ENCODE results near the gene RAPGEF5.

RAPGEF5 gene

GRCh38 chr7:22300839-22301238 is 56.1 kb downstream of the RAPGEF5 start:
- no peak for DNase-seq

- no peak for DNase-seq
Observed at GRCh38 chr7:22296916-22297315, 60.0 kb downstream of the RAPGEF5 start.

DNA sequence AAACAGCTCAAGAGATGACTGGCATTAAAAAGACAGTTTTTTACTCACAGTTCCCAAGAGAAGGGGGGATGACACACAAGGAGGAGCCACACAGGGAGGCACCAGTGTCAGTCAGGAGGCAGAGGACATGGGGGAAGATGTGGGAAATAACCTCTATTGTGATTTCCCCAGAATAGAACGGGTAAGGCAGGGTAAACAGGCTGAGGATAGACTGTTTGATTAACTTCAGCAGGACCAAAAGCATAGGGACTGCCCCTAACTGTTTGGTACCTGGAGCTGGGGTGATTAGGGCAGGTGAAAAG is 60.7 kb downstream of the RAPGEF5 start:
- no peak for DNase-seq

GRCh38 chr7:22295402-22296264 is 61.3 kb downstream of the RAPGEF5 start:
- no peak for DNase-seq

GRCh38 chr7:22292531-22292930 is 64.4 kb downstream of the RAPGEF5 start:
- no peak for DNase-seq

- no peak for DNase-seq
Observed at GRCh38 chr7:22291977-22292376, 65.0 kb downstream of the RAPGEF5 start.

GRCh38 chr7:22288202-22288601 is 68.8 kb downstream of the RAPGEF5 start:
- DNase-seq = no peak

GRCh38 chr7:22287412-22287811 is 69.5 kb downstream of the RAPGEF5 start:
- DNase-seq = no peak

- no peak for DNase-seq
Observed at GRCh38 chr7:22286436-22286835, 70.5 kb downstream of the RAPGEF5 start.

DNA sequence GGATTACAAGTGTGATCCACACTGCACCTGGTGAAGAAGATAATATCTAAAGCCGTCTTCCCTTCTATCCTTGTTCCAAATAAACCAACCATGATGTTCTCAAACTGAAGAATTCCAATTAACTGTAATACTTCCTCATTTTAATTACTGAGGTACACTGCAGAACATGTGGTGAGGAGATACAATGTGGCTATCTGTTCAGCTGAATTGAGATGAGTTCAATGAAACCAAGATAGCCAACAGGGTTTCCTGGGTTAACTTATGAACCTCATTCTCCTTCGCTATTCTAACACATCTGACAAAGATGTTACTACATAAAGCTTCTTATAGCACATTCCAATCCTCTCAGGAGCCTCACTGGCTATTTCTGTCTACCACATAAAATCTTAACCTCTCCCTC is 75.5 kb downstream of the RAPGEF5 start:
- DNase-seq = no peak

DNA sequence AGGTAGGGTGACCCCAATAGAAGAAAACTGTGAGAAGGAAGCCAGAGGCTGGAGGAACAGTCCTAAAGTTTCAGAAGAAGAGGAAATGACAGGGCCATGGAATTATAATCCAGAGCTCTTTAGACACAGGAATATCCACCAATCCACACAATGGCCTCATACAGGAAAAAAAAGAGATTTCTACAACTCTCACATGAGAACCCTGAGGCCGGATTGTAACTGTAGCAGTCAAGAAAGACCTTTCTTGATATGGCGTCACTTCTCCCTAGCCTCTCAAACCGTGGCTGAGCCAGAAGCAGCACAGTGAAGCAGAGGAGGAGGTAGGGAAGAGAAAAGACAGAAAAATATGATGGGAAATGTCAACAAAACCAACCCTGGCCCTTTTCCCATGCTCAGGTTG is 76.9 kb downstream of the RAPGEF5 start:
- DNase-seq = no peak

DNA sequence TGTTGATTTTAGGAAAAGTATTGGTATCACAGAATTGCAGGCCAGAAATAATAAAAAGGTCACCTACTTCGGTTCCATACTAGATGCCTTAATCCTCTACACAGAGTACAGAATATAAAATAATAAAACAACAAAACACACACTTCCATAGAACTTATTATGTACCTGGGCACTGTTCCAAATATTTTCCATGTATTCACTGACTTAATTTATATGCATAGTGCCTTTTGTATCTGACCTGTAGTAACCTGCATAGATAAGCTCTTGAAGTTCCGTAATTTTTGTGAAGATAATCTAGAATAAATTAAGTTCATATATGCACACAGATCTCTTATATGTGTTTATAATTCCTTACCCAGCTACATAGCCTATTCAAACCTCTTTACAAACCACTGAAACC is 78.3 kb downstream of the RAPGEF5 start:
- no peak for DNase-seq

DNA sequence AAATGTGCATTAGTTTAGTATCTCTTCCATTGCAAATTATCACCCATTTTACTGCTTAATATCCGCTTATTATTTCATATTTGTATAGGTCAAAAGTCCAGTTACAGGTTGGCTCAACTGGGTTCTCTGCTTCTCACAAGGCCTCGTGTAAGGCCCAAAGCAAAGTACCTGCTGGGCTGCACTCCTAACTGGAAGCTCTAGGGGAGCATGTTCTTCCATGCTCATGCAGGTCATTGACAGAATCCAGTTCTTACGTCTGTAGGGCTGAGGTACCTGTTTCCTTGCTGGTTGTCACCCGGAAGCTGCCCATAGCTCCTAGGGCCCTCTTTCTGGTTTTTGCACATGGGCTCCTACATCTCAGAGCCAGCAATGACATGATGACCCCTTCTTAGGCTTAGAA is 79.6 kb downstream of the RAPGEF5 start:
- DNase-seq = no peak

DNA sequence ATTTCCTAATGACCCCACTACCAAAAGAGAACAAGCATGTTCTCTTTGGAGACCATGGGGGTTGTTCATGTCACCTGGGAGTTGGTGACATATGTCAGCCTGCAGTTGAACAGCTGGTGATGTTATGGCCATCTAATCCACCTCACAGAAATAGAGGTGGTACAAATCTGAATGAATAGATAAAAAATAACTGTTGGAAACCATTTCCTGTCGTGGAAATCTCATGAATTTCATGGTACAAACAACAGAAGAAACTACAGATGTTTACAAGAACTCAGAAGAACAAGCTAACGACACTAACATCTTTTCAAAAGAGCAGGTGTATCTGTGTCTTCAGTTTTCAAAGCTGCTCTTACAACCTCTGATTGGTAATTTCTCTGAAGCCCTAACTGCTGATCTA is 81.3 kb downstream of the RAPGEF5 start:
- DNase-seq = no peak

DNA sequence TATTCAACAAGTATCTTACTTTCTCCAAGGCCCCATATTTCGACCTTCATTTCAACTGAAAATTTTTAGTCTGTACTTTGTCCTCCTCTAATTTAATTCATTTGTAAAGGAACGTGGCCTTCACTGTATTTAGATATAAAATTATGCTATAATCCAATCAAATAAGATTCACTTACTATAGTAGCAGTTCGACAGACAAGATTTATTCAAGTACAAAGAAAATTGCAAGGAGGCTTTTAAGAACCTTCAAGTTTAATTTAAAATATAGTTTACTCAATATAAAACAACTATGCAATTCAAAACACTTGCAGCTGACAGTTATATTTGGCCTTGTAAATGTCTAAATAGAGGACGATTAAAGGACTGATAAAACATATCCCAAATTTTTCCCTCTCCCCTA is 85.6 kb downstream of the RAPGEF5 start:
- DNase-seq = no peak

DNA sequence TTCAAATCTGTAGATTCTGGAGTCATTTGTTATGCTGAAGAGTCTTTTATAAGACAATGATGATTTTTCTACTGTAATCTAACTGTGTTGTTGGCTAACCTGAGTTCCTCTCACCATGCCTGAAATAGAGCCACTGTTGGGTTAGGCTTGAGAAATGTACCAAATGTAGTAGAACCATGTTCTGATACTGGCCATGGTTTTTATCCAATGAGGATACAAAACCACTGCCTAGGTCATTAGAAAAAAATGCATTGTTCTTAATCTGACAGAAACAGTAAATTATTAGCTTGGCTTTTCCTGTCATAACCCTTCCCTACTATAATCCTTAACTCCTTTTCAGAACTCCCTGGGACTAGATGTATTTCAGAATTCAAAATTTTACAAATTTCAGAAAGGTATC is 86.6 kb downstream of the RAPGEF5 start:
- DNase-seq = no peak

DNA sequence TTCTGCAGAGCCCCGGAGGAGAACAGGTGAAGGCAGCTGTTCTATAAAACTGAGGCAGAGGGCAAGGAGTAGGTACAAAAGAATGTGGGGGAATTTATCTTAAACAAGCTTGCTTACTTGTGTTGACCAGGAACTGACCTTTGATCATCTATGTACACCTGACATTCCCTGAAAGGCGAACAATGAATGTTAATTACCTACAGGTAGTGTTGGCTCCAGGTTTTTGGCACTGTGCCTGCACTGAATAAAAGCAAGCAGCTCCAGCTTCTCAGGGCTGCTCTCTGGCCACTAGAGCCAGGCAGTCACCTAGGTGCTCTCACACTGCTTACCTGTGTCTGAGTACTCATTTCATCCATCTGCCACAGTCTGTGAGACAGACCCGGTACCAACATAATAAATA is 87.0 kb downstream of the RAPGEF5 start:
- DNase-seq = no peak

DNA sequence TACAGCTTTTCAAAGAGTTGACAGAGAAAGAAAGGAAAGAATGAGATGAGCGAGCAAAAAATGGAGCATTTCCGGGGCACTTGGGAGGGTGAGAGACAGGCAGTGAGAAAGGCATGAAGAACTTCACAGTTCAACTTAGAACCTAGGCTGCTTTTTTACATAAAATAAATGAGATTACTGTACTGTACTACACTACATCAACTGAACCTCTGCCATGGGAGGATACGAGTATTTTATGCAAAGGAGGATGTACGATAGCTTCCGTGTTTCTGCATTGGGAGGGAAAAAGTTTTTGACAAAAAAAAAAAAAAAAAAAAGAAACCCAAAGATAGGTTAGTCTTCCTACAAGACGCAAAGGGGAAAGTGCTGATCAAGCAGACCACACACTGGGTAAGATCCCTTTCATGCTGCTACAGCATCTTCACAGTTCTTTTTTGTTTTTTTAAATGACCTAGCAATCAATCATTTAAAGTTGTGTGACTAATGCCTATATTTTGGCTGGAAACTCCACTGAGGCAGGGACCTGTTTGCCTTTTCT is 88.0 kb downstream of the RAPGEF5 start:
- no peak for DNase-seq

DNA sequence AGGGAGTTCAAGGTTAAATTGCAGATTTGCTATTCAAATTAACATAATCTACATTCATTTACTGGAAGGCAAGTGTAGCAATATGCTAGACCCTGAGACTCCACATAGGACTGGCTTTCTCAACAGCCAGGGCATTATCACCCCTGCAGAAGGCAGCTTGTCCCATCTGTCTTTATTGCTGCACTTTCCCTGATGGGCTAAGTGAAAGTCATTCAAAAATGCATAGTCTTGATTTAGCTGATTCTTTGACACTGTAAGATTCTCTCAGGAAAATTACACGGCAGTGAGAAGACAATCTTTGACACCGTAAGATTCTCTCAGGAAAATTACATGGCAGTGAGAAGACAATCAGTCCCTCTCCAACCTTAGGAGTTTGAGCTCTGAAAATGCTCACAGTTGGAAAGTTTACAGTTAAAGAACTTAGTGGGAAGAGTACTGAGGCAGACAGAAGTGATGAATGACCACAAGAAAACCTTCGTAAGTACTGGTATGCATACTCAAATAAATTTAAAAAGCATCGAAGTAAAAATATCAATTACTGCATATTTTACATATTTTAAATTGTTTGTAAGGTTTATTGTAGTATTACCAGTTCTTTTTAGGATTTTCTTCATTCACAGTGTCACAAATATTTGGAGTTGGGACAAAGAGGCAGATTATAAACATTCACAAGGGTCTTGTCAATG is 88.9 kb downstream of the RAPGEF5 start:
- DNase-seq = no peak

DNA sequence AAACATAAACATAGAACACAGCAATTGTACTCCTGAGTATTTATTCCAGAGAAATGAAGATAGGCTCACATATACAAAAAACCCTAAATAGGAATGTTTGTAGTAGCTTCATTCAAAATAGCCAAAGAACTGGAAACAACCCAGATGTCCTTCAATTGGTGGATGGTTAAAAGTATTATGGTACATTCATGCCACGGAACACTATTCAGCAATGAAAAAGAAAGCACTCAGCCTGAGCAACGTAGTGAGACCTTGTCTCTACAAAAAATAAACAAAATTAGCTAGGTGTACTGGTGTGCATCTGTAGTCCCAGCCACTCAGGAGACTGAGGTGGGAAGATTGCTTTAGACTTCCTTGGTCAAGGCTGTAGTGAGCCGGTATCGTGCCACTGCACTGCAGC is 94.4 kb downstream of the RAPGEF5 start:
- no peak for DNase-seq

GRCh38 chr7:22256541-22257096 is 100.3 kb downstream of the RAPGEF5 start:
- DNase-seq = no peak

GRCh38 chr7:22255834-22256233 is 101.1 kb downstream of the RAPGEF5 start:
- DNase-seq = peak; percentile 11

DNA sequence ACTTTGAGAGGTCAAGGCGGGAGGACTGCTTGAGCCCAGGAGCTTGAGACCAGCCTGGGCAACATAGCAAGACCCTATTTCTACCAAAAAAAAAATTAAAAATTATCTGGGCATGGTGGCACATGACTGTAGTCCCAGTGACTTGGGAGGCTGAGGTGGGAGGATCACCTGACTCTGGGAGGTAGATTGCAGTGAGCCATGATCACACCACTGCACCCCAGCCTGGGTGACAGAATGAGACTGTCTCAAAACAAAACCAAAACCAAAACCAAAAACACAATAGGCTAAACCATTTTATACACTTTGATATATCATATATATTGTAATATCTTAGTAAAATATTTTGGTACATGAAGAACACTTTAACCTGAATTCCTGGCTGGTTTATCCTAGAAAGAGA is 101.6 kb downstream of the RAPGEF5 start:
- peak; percentile 24 for DNase-seq

GRCh38 chr7:22252936-22253536 is 103.9 kb downstream of the RAPGEF5 start:
- DNase-seq = no peak

Measured in activated CD4-positive, alpha-beta T cell treated with anti-CD3 and anti-CD28 coated beads for 48 hours (primary cell).